Activated naive CD8-positive, alpha-beta T cell treated with anti-CD3 and anti-CD28 coated beads, Interleukin-2, amount 10 ng/mL, durations not matched to agents 7 days and 5 days (primary cell): ENCODE results near the gene SPSB4. TPM values are rescaled to one million over a fixed set of nuclear protein-coding genes. Genes with fewer than 3 reads are reported as not detected.

Experiments
- ATAC-seq: fragments of 150-1000 bp; cut with Tn5 transposase; one replicate; pipeline ENCODE4 v1.10.0; 2021; ENCODE audit warnings: low read depth, moderate library complexity
- POLR2A ChIA-PET: fragments of 350-600 bp; sonication (Branson Sonifier 250); formaldehyde crosslinking; loops from one replicate; lab custom pipeline; 2021; ENCODE audit warnings: antibody characterized with exemption; lab: Charles Lee
- DNase-seq: peaks from one replicate; pipeline ENCODE4 v3.0.0; 2021
- H3K27ac Mint-ChIP-seq: one replicate; pipeline ENCODE4 v1.8.0; 2022; ENCODE audit warnings: mild to moderate bottlenecking, mixed read lengths
- H3K27me3 Mint-ChIP-seq: one replicate; pipeline ENCODE4 v1.8.0; 2022; ENCODE audit warnings: mild to moderate bottlenecking, moderate library complexity, mixed read lengths
- H3K36me3 Mint-ChIP-seq: one replicate; pipeline ENCODE4 v1.8.0; 2021; ENCODE audit warnings: mild to moderate bottlenecking, mixed read lengths
- H3K4me1 Mint-ChIP-seq: one replicate; pipeline ENCODE4 v1.8.0; 2021; ENCODE audit warnings: mixed read lengths
- H3K4me3 Mint-ChIP-seq: one replicate; pipeline ENCODE4 v1.8.0; 2022; ENCODE audit warnings: mild to moderate bottlenecking, moderate library complexity, mixed read lengths
- H3K9me3 Mint-ChIP-seq: one replicate; pipeline ENCODE4 v1.8.0; 2021; ENCODE audit warnings: mixed read lengths
- total RNA-seq, 2 experiments: library from RNA; stranded (reverse); gene quantifications; one replicate each; pipeline ENCODE4 v1.2.3, GENCODE V29; 2021

Gene SPSB4
- total RNA-seq, 2 experiments from 2014 or later, result not detected

GRCh38 chr3:141164852-141165251 lies 113.7 kb downstream of the SPSB4 start:
- H3K27me3 Mint-ChIP-seq, result peaks cover 33% of the 10 kb centered on the region
- no peaks in the 10 kb centered on the region for H3K36me3 Mint-ChIP-seq
- H3K4me1 Mint-ChIP-seq, result no peaks in the 10 kb centered on the region
- no peak for ATAC-seq
- no peak overlapping the region for H3K4me3 Mint-ChIP-seq
- no peak overlapping the region for H3K27ac Mint-ChIP-seq
- DNase-seq, result no peak
- POLR2A ChIA-PET, result no interaction called here
- peaks cover 9% of the 10 kb centered on the region for H3K9me3 Mint-ChIP-seq

- Mint-ChIP-seq H3K4me1 (no peaks in the 10 kb centered on the region), H3K4me3 (no peak overlapping the region), H3K36me3 (no peaks in the 10 kb centered on the region), H3K9me3 (peaks cover 2% of the 10 kb centered on the region), H3K27ac (no peak overlapping the region), H3K27me3 (peaks cover 26% of the 10 kb centered on the region)
- POLR2A ChIA-PET, result no interaction called here
- ATAC-seq, result no peak
- DNase-seq, result no peak
Measured at GRCh38 chr3:141167681-141168080, 116.5 kb downstream of the SPSB4 start.

- POLR2A ChIA-PET, result no interaction called here
- H3K4me3 Mint-ChIP-seq, result no peak overlapping the region
- peaks cover 2% of the 10 kb centered on the region for H3K9me3 Mint-ChIP-seq
- no peak for DNase-seq
- no peaks in the 10 kb centered on the region for H3K36me3 Mint-ChIP-seq
- no peak overlapping the region for H3K27ac Mint-ChIP-seq
- peaks cover 24% of the 10 kb centered on the region for H3K27me3 Mint-ChIP-seq
- no peak for ATAC-seq
- no peaks in the 10 kb centered on the region for H3K4me1 Mint-ChIP-seq
Measured at GRCh38 chr3:141170678-141171295, 119.6 kb downstream of the SPSB4 start.

- POLR2A ChIA-PET, result no interaction called here
- ATAC-seq (no peak), DNase-seq (no peak)
- H3K27ac Mint-ChIP-seq, result no peak overlapping the region
- H3K36me3 Mint-ChIP-seq, result no peaks in the 10 kb centered on the region
- peaks cover 2% of the 10 kb centered on the region for H3K9me3 Mint-ChIP-seq
- H3K27me3 Mint-ChIP-seq, result peaks cover 20% of the 10 kb centered on the region
- H3K4me1 Mint-ChIP-seq, result no peaks in the 10 kb centered on the region
- H3K4me3 Mint-ChIP-seq, result no peak overlapping the region
Measured at GRCh38 chr3:141174674-141175073, 123.5 kb downstream of the SPSB4 start.

- ATAC-seq (no peak), DNase-seq (no peak)
- Mint-ChIP-seq H3K27ac (no peak overlapping the region), H3K9me3 (peaks cover 4% of the 10 kb centered on the region), H3K4me1 (no peaks in the 10 kb centered on the region), H3K36me3 (no peaks in the 10 kb centered on the region), H3K4me3 (no peak overlapping the region), H3K27me3 (peaks cover 15% of the 10 kb centered on the region)
- POLR2A ChIA-PET, result no interaction called here
Measured at GRCh38 chr3:141176775-141177174, 125.6 kb downstream of the SPSB4 start.

GRCh38 chr3:141178026-141178425 lies 126.9 kb downstream of the SPSB4 start:
- peaks cover 4% of the 10 kb centered on the region for H3K9me3 Mint-ChIP-seq
- H3K4me1 Mint-ChIP-seq, result no peaks in the 10 kb centered on the region
- no peak overlapping the region for H3K4me3 Mint-ChIP-seq
- H3K27me3 Mint-ChIP-seq, result peaks cover 13% of the 10 kb centered on the region
- DNase-seq (no peak), ATAC-seq (no peak)
- POLR2A ChIA-PET, result no interaction called here
- no peak overlapping the region for H3K27ac Mint-ChIP-seq
- H3K36me3 Mint-ChIP-seq, result no peaks in the 10 kb centered on the region

GRCh38 chr3:141178551-141178950 lies 127.4 kb downstream of the SPSB4 start:
- Mint-ChIP-seq H3K27me3 (peaks cover 13% of the 10 kb centered on the region), H3K27ac (no peak overlapping the region), H3K9me3 (peaks cover 4% of the 10 kb centered on the region), H3K4me1 (no peaks in the 10 kb centered on the region), H3K4me3 (no peak overlapping the region), H3K36me3 (no peaks in the 10 kb centered on the region)
- ATAC-seq, result no peak
- no peak for DNase-seq
- POLR2A ChIA-PET, result no interaction called here

DNA sequence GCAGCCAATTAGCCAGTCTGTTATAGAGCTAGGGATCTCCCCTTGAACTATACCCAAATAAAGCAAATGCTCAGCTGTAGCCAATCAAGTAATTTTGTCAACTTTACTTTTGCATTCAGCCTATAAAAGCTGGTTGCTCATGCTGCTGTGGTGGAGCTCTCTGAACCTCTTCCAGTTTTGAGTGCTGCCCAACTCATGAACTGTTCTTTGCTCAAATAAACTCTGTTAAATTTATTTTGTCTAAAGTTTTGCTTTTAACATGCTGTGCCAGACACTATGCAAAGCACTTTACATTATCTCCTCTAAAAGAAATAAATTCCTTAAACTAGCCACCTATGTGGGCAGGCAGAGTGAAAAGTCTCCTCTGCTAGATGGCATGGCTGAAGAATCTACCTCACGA lies 128.8 kb downstream of the SPSB4 start:
- Mint-ChIP-seq H3K27me3 (peaks cover 6% of the 10 kb centered on the region), H3K4me1 (no peaks in the 10 kb centered on the region), H3K4me3 (no peak overlapping the region), H3K36me3 (no peaks in the 10 kb centered on the region), H3K27ac (no peak overlapping the region), H3K9me3 (peaks cover 4% of the 10 kb centered on the region)
- ATAC-seq (no peak), DNase-seq (no peak)
- POLR2A ChIA-PET, result no interaction called here

DNA sequence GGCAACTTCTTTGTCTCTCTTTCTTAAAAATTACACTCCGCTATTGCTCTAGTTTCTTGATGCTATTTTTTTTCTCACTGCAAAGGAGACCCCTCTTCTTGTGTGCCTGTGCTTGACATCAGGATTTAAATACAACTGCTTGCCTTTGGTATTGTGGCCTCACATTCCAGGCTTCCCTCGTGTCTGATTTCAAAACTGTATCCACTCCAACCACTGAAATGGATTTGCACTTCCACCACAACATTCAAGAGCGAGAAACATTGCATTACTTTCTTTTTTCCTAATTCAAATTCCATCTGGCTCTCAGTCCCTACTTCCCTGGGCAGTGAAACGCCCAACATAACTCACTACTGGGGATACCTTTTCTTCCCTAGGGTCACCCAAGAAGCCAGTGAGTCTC lies 130.0 kb downstream of the SPSB4 start:
- H3K9me3 Mint-ChIP-seq, result peaks cover 4% of the 10 kb centered on the region
- no peaks in the 10 kb centered on the region for H3K36me3 Mint-ChIP-seq
- ATAC-seq (no peak), DNase-seq (no peak)
- H3K4me3 Mint-ChIP-seq, result no peak overlapping the region
- no peak overlapping the region for H3K27ac Mint-ChIP-seq
- H3K27me3 Mint-ChIP-seq, result peaks cover 8% of the 10 kb centered on the region
- H3K4me1 Mint-ChIP-seq, result no peaks in the 10 kb centered on the region
- POLR2A ChIA-PET, result no interaction called here

- Mint-ChIP-seq H3K4me1 (no peaks in the 10 kb centered on the region), H3K36me3 (no peaks in the 10 kb centered on the region), H3K27ac (no peak overlapping the region), H3K4me3 (no peak overlapping the region), H3K27me3 (peaks cover 11% of the 10 kb centered on the region), H3K9me3 (peaks cover 4% of the 10 kb centered on the region)
- DNase-seq (no peak), ATAC-seq (no peak)
- POLR2A ChIA-PET, result no interaction called here
Measured at GRCh38 chr3:141181819-141182218, 130.7 kb downstream of the SPSB4 start.

GRCh38 chr3:141183606-141184005 lies 132.5 kb downstream of the SPSB4 start:
- Mint-ChIP-seq H3K9me3 (peaks cover 4% of the 10 kb centered on the region), H3K36me3 (no peaks in the 10 kb centered on the region), H3K4me1 (no peaks in the 10 kb centered on the region), H3K27me3 (peaks cover 11% of the 10 kb centered on the region), H3K4me3 (no peak overlapping the region), H3K27ac (no peak overlapping the region)
- POLR2A ChIA-PET, result no interaction called here
- no peak for ATAC-seq
- DNase-seq, result no peak

- no peaks in the 10 kb centered on the region for H3K4me1 Mint-ChIP-seq
- DNase-seq, result no peak
- ATAC-seq, result no peak
- POLR2A ChIA-PET, result no interaction called here
- H3K27me3 Mint-ChIP-seq, result peaks cover 10% of the 10 kb centered on the region
- H3K9me3 Mint-ChIP-seq, result peaks cover 3% of the 10 kb centered on the region
- H3K4me3 Mint-ChIP-seq, result no peak overlapping the region
- H3K36me3 Mint-ChIP-seq, result no peaks in the 10 kb centered on the region
- H3K27ac Mint-ChIP-seq, result no peak overlapping the region
Measured at GRCh38 chr3:141184430-141184829, 133.3 kb downstream of the SPSB4 start.

- POLR2A ChIA-PET, result interaction anchor here (1.0 kb wide), 1 partner anchor 41 kb away, joined by 3 read pairs; the partner anchor contains the start of gene PXYLP1
Measured at GRCh38 chr3:141191097-141191749, 140.1 kb downstream of the SPSB4 start.

GRCh38 chr3:141192345-141192744 lies 141.2 kb downstream of the SPSB4 start:
- peak; percentile 100 for ATAC-seq
- peaks cover 10% of the 10 kb centered on the region for H3K4me1 Mint-ChIP-seq
- H3K9me3 Mint-ChIP-seq, result peaks cover 2% of the 10 kb centered on the region
- POLR2A ChIA-PET, result interaction anchor here (1.0 kb wide), 1 partner anchor 40 kb away, joined by 3 read pairs; the partner anchor contains the start of gene PXYLP1
- no peak overlapping the region for H3K27ac Mint-ChIP-seq
- H3K27me3 Mint-ChIP-seq, result peaks cover 20% of the 10 kb centered on the region
- no peak overlapping the region for H3K4me3 Mint-ChIP-seq
- H3K36me3 Mint-ChIP-seq, result peaks cover under 1% of the 10 kb centered on the region
- peak; percentile 96 for DNase-seq

More at GRCh38 chr3:141191097-141191749, 140.1 kb downstream of the SPSB4 start:
- no peak for ATAC-seq
- H3K27ac Mint-ChIP-seq, result peak overlapping the region; percentile 36
- peaks cover 15% of the 10 kb centered on the region for H3K27me3 Mint-ChIP-seq
- DNase-seq, result no peak
- H3K4me3 Mint-ChIP-seq, result no peak overlapping the region
- H3K36me3 Mint-ChIP-seq, result no peaks in the 10 kb centered on the region
- no peaks in the 10 kb centered on the region for H3K9me3 Mint-ChIP-seq
- H3K4me1 Mint-ChIP-seq, result peaks cover 10% of the 10 kb centered on the region
